Measurements from ENCODE around the gene KCNQ1.

DNA sequence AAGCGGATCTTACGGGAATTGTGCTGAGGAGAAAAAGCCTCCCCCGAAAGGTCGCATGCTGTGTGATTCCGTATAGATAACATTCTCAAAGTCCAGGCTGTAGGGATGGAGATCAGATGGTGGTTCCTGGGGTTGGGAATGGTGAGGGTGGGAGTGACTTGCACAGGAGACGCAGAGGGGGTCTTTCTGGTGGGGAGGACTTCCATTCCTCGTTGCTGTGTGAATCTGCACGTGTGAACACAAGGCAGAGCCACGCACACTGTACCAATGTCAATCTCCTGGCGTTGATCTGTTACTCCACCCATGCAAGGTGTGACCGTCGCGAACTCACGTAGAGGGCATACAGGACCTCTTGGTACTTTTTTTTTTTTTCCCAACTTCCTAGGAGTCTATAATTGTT, 313.9 kb downstream of the KCNQ1 start:
- TF ChIP-seq POLR2A (IDR thresholded peaks at IDR 0.05) (no peak), EP300 (IDR thresholded peaks at IDR 0.05; ENCODE audit: low read depth) (no peak)
